Fibroblast of villous mesenchyme (primary cell): ENCODE results near the gene KIAA1755. TPM values are rescaled to one million over a fixed set of nuclear protein-coding genes. Genes with fewer than 3 reads are reported as not detected.

ENCODE experiments used
- DNase-seq: peaks from one replicate; pipeline ENCODE4 v3.0.0-alpha.2; 2010; ENCODE audit warnings: low read depth
- H3K4me3 ChIP-seq: 2 replicates; pipeline ENCODE4 v1.5.1; 2011; ENCODE audit warnings: low read depth, mild to moderate bottlenecking, low read length
- total RNA-seq: library from RNA; depleted of rRNA; stranded (reverse); fragments of >200 nt; gene quantifications from 2 replicates; pipeline ENCODE4 v1.2.3, GENCODE V29; 2012
- TF ChIP-seq, protein P1 (sequence below): IDR thresholded peaks from 2 replicates; pipeline ENCODE4 v1.5.1; 2012; ENCODE audit warnings: low read depth, mild to moderate bottlenecking, low read length; ENCODE audit not compliant: insufficient read depth

KIAA1755 gene
- total RNA-seq, 1 donor = 1.3 TPM

DNA sequence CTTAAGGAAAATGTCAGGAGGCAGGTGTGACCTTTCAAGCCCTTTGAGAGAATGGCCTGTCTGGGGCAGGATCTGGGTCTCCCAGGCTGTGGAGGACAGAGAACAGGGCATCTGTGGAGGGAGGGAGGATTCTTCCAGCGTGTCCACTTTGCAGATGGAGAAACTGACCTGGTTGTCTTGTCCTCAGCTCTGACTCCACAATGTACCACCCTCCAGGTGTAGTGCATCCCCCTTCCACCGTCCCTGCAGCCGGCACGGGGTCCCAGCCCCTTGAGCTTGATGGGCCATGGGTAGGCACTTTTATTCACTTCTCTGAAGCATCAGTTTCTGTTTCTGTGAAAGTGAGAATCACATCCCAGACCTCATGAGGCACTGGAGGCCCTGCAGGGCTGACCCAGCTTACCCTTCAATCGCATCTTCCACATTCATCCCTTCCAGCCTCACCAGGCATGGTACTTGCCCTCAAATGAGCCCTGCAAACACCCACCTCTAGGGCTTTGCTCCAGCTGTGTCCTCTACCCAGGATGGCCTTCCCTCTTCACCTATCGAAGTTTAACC is 90.8 kb downstream of the KIAA1755 start:
- no peak overlapping the region for H3K4me3 ChIP-seq
- TF ChIP-seq, protein P1, sequence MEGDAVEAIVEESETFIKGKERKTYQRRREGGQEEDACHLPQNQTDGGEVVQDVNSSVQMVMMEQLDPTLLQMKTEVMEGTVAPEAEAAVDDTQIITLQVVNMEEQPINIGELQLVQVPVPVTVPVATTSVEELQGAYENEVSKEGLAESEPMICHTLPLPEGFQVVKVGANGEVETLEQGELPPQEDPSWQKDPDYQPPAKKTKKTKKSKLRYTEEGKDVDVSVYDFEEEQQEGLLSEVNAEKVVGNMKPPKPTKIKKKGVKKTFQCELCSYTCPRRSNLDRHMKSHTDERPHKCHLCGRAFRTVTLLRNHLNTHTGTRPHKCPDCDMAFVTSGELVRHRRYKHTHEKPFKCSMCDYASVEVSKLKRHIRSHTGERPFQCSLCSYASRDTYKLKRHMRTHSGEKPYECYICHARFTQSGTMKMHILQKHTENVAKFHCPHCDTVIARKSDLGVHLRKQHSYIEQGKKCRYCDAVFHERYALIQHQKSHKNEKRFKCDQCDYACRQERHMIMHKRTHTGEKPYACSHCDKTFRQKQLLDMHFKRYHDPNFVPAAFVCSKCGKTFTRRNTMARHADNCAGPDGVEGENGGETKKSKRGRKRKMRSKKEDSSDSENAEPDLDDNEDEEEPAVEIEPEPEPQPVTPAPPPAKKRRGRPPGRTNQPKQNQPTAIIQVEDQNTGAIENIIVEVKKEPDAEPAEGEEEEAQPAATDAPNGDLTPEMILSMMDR = no peak
- DNase-seq = no peak

DNA sequence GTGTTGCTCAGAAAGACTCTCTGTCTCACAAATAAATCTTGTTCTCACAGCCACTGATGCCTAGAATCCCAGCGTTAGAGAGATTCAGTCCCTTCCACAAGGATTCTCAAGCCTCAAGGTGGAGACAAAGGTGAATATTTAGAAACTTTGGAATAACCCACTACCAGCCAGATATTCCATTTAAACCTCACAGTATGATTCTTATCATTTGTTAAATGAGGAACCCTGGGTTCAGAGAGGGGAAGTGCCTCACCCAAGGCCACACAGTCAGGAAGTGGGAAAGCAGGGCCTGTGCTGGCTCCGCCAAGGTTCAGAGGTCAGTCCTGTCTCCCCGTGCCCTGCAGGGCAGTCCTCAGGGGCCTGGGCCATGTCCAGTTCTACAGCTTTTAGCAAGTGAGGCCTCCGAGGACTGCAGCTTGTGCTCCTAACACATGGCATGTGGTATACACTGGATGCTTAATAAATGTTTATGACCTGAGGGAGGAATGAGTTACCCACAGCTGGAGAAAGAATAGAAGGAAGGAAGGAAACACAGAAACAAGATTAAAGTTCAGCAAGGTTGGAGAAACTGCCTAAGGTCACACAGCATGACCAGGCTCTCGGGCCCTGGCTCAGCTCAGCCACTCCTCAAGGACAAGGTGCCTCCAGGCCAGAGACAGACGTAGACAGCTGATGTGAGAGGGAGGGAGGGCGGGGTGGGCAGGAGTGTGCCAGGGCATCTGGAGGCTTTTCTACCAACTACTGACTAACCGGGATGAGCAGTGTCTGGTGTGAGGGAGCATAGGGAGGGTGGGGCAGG is 91.5 kb downstream of the KIAA1755 start:
- H3K4me3 ChIP-seq = no peak overlapping the region
- no peak for DNase-seq
- TF ChIP-seq, protein P1 = no peak

DNA sequence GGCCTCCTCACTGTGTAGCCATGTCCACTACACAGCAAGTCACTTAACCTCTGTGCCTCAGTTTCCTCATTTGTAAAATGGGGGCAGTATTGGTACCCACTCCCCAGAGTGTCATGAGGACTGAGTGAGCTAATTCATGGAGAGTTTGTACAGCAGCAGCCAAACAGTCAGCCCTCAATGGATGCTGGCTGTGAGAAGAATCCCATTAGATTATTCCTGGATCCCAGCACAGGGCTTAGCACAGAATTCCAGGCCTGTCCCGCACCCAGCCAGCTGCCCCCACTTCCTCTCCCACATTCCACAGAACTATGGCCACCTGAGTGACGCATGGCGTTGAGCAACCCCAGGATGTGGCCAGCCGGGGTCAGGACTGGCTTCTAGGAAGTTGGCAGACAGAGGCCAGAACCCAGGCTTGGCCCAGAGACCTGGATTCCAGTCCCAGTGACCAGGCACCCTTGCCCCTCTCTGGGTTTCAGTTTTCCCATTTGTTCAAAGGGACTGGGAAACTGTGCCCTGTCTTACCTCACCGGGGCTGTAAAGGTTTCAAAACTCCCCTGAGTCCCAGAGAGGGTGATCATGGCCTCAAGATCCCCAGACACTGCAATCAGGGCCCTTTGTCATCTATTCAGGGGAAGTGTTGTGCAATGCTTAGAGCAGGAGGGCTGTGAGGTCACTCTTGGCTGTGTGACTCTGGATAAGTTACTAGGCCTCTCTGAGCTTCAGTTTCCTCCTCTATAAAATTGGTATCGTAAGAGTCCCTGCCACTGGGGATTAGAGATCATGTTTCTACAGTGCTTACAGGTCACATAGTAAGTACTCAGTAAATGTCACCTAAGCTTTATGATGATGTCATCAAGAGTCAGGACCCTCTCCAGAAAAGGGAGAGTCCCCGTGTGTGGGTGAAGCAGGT is 92.4 kb downstream of the KIAA1755 start:
- DNase-seq = peak; percentile 98
- H3K4me3 ChIP-seq = no peak overlapping the region
- TF ChIP-seq, protein P1 = no peak

DNA sequence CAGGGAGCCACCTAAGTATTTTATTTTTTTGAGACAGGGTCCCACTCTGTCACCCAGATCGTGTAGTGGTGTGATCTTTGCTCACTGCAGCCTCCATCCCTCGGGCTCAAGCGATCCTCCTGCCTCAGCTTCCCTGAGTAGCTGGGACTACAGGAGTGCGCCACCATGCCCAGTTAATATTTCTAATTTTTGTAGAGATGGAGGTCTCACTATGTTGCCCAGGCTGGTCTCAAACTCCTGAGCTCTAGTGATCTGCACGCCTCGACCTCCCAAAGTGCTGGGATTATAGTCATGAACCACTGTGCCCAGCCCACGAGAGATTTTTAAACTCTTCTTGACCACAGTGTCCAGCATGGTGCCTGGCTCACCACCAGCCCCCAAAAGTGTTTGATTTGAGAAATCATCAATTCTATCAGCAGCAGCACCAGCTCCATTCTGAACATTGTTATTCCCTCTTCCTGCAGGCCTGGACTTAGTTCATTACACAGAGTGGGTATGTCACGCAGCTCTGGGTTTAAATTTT is 93.1 kb downstream of the KIAA1755 start:
- H3K4me3 ChIP-seq = no peak overlapping the region
- TF ChIP-seq, protein P1 = no peak
- no peak for DNase-seq

DNA sequence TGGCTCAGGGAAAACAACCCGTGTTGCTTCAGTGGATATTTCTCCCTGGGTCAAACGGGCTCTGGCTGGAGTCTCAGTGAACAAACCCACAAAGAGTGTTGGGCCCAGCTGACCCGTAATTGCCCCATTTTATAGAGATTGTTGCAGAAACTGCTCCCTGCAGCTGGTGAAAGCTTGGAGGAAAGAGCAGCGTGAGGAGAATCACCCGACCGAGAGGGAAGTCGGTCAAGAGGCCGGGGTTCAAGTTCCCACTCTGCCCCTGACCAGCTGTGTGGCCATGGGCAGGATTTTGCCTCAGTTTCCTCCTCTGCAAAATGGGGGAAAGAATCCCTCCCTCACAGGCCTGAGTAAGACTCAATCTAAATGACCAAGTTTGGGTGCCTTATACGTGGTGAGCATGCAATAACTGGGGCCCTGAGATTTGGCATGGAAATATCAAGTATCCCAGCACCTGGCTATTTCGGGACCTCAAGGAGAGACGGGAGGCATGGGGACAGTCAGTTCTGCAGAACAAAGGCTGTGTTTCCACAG is 93.8 kb downstream of the KIAA1755 start:
- TF ChIP-seq, protein P1 = no peak
- H3K4me3 ChIP-seq = no peak overlapping the region
- peak; percentile 79 for DNase-seq

DNA sequence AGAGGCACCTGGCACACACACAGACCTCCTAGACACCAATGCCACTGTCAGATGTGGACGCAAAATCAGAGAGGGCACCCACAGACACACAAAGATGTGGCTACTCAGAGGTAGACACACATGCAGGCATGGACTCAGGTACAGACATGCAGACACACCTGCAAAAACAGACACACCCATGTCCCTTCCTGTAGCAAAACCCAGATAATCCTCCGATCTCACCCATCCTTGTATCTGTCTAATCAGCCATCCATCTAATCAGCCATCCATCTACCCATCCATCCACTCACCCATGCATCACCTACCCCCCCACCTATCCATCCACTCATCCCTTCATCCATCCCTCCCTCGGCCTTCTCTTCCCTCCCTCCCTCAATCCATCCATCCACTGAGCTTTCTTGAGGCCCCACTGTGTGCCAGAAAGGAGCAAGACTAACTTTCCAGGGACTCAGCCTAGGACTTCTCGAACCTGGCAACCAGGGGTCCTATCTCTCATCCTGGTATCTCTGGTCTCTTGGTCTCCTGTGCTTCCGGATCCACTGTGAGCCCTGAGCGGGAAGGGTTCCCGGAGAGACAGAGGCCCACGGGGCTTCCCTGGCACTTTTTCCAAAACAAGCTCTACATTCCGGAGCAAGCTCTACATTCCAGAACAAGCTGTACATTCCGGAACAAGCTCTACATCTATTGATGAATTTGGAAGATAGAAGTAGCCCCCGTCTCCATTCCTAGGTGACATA is 94.4 kb downstream of the KIAA1755 start:
- H3K4me3 ChIP-seq = no peak overlapping the region
- DNase-seq = no peak
- TF ChIP-seq, protein P1 = no peak
